Middle frontal gyrus (tissue), 1 donor: ENCODE measurements around the gene CLCN4.
A peak's percentile ranks its signal among the peaks of the same experiment; 100 is the strongest.

ENCODE experiments used
- DNase-seq: peaks from one replicate; pipeline ENCODE4 v3.0.0-alpha.2; 2015; ENCODE audit warnings: low spot score; ENCODE audit errors: extremely low spot score

Gene CLCN4

GRCh38 chrX:10129229-10129628 is 27.5 kb upstream of the CLCN4 start:
- DNase-seq: no peak

- DNase-seq: no peak
Measured at GRCh38 chrX:10130354-10130753, 26.4 kb upstream of the CLCN4 start.

- DNase-seq: no peak
Measured at GRCh38 chrX:10133980-10134676, 22.6 kb upstream of the CLCN4 start.

GRCh38 chrX:10134921-10135320 is 21.9 kb upstream of the CLCN4 start:
- no peak for DNase-seq

- no peak for DNase-seq
Measured at GRCh38 chrX:10135561-10136399, 21.0 kb upstream of the CLCN4 start.

- DNase-seq: no peak
Measured at GRCh38 chrX:10138726-10139125, 18.0 kb upstream of the CLCN4 start.

- no peak for DNase-seq
Measured at GRCh38 chrX:10140264-10140663, 16.5 kb upstream of the CLCN4 start.

- no peak for DNase-seq
Measured at GRCh38 chrX:10142041-10142599, 14.7 kb upstream of the CLCN4 start.

- DNase-seq: no peak
Measured at GRCh38 chrX:10143071-10143983, 13.4 kb upstream of the CLCN4 start.

GRCh38 chrX:10146346-10146745 is 10.4 kb upstream of the CLCN4 start:
- DNase-seq: no peak

GRCh38 chrX:10152086-10152485 is 4.7 kb upstream of the CLCN4 start:
- DNase-seq: no peak

GRCh38 chrX:10155137-10155536 is 1.6 kb upstream of the CLCN4 start:
- no peak for DNase-seq

GRCh38 chrX:10157032-10157341 is 212 bp downstream of the CLCN4 start:
- DNase-seq: no peak

GRCh38 chrX:10157543-10157942 is 768 bp downstream of the CLCN4 start:
- DNase-seq: no peak

GRCh38 chrX:10158279-10159144 is 1.7 kb downstream of the CLCN4 start:
- peak; percentile 53 for DNase-seq

GRCh38 chrX:10159145-10159468 is 2.3 kb downstream of the CLCN4 start:
- DNase-seq: no peak

- no peak for DNase-seq
Measured at GRCh38 chrX:10160211-10160610, 3.4 kb downstream of the CLCN4 start.

- no peak for DNase-seq
Measured at GRCh38 chrX:10163031-10163430, 6.3 kb downstream of the CLCN4 start.

GRCh38 chrX:10164879-10165278 is 8.1 kb downstream of the CLCN4 start:
- DNase-seq: no peak

GRCh38 chrX:10165580-10166247 is 8.9 kb downstream of the CLCN4 start:
- no peak for DNase-seq
